A673 (cell line): ENCODE results near the gene BMAL2.

ENCODE experiments used
- EZH2 ChIP-seq: fragments of 200-600 bp; sonication (generic); IDR thresholded peaks from 2 replicates; pipeline ENCODE4 v1.6.1; 2017; ENCODE audit warnings: borderline replicate concordance, low read depth, mild to moderate bottlenecking, mixed read lengths, antibody characterized with exemption, low read length; ENCODE audit not compliant: poor library complexity, severe bottlenecking
- TF ChIP-seq, protein P1 (sequence below): fragments of 300-800, 200-600 bp; sonication (generic); conservative IDR thresholded peaks from 2 replicates; pipeline ENCODE4 v1.5.1; 2017; ENCODE audit warnings: low read depth, mild to moderate bottlenecking, antibody characterized with exemption, low read length, moderate library complexity, mixed read lengths

DNA sequence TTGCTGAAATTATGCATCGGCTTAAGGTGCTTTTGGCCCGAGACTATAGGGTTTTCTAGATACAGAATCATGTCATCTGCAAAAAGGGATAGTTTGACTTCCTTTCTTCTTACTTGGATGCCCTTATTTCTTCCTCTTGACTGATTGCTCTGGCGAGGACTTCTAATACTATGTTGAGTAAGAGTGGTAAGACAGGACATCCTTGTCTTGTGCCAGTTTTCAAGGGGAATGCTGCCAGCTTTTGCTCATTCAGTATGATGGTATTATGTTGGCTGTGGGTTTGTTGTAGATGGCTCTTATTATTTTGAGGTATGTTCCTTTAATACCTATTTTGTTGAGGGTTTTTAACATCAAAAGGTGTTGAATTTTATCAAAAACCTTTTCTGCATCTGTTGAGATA, 8.3 kb downstream of the BMAL2 start:
- TF ChIP-seq, protein P1, sequence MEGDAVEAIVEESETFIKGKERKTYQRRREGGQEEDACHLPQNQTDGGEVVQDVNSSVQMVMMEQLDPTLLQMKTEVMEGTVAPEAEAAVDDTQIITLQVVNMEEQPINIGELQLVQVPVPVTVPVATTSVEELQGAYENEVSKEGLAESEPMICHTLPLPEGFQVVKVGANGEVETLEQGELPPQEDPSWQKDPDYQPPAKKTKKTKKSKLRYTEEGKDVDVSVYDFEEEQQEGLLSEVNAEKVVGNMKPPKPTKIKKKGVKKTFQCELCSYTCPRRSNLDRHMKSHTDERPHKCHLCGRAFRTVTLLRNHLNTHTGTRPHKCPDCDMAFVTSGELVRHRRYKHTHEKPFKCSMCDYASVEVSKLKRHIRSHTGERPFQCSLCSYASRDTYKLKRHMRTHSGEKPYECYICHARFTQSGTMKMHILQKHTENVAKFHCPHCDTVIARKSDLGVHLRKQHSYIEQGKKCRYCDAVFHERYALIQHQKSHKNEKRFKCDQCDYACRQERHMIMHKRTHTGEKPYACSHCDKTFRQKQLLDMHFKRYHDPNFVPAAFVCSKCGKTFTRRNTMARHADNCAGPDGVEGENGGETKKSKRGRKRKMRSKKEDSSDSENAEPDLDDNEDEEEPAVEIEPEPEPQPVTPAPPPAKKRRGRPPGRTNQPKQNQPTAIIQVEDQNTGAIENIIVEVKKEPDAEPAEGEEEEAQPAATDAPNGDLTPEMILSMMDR: no peak
- TF ChIP-seq EZH2: no peak
